ENCODE measurements around the gene GXYLT1.
A peak's percentile ranks its signal among the peaks of the same experiment; 100 is the strongest.
"Not testable (repeated sequence)": the region's sequence is repeated elsewhere in the genome, so short reads cannot be mapped to it uniquely, and the experiment has no call there.

Gene GXYLT1

GRCh38 chr12:42144408-42145196 lies at the start of gene GXYLT1:
Gene GXYLT1, minus strand, starts transcription at chr12:42144874. Its CDS starts 228 bp downstream, at chr12:42144646.
- peak; percentile 27 for DNase-seq

GRCh38 chr12:42192686-42193085 lies 48.0 kb upstream of the GXYLT1 start:
- DNase-seq: no peak

- no peak for DNase-seq
Observed at GRCh38 chr12:42192258-42192657, 47.6 kb upstream of the GXYLT1 start.

- no peak for DNase-seq
Observed at GRCh38 chr12:42190376-42190775, 45.7 kb upstream of the GXYLT1 start.

GRCh38 chr12:42188275-42188674 lies 43.6 kb upstream of the GXYLT1 start:
- DNase-seq: not testable (repeated sequence)

GRCh38 chr12:42187799-42188198 lies 43.1 kb upstream of the GXYLT1 start:
- no peak for DNase-seq

- no peak for DNase-seq
Observed at GRCh38 chr12:42186793-42187192, 42.1 kb upstream of the GXYLT1 start.

GRCh38 chr12:42182394-42182793 lies 37.7 kb upstream of the GXYLT1 start:
- no peak for DNase-seq

- peak; percentile 61 for DNase-seq
Observed at GRCh38 chr12:42180990-42181596, 36.4 kb upstream of the GXYLT1 start.

- DNase-seq: no peak
Observed at GRCh38 chr12:42178101-42178500, 33.4 kb upstream of the GXYLT1 start.

- no peak for DNase-seq
Observed at GRCh38 chr12:42174978-42175377, 30.3 kb upstream of the GXYLT1 start.

GRCh38 chr12:42173961-42174521 lies 29.4 kb upstream of the GXYLT1 start:
- DNase-seq: no peak

- no peak for DNase-seq
Observed at GRCh38 chr12:42172441-42173210, 28.0 kb upstream of the GXYLT1 start.

GRCh38 chr12:42167711-42168110 lies 23.0 kb upstream of the GXYLT1 start:
- no peak for DNase-seq

GRCh38 chr12:42166501-42166900 lies 21.8 kb upstream of the GXYLT1 start:
- no peak for DNase-seq

GRCh38 chr12:42163913-42164312 lies 19.2 kb upstream of the GXYLT1 start:
- no peak for DNase-seq

- DNase-seq: no peak
Observed at GRCh38 chr12:42162965-42163364, 18.3 kb upstream of the GXYLT1 start.

GRCh38 chr12:42162193-42162592 lies 17.5 kb upstream of the GXYLT1 start:
- DNase-seq: no peak

- no peak for DNase-seq
Observed at GRCh38 chr12:42161529-42161928, 16.9 kb upstream of the GXYLT1 start.

GRCh38 chr12:42156232-42156631 lies 11.6 kb upstream of the GXYLT1 start:
- DNase-seq: no peak

GRCh38 chr12:42145552-42146215 lies 1.0 kb upstream of the GXYLT1 start:
- no peak for DNase-seq

- DNase-seq: no peak
Observed at GRCh38 chr12:42145197-42145549, 499 bp upstream of the GXYLT1 start.

GRCh38 chr12:42144158-42144407 lies 591 bp downstream of the GXYLT1 start:
- DNase-seq: no peak

Data from SIG-M5 (cell line).